Measurements from ENCODE around the gene VRK1. TPM values are rescaled to one million over a fixed set of nuclear protein-coding genes. Genes with fewer than 3 reads are reported as not detected.
A peak's percentile ranks its signal among the peaks of the same experiment; 100 is the strongest.

Gene VRK1
- total RNA-seq, 1 experiment from 2014 or later, result 25.7 TPM

- DNase-seq (ENCODE audit: low read depth), result no peak
- in situ Hi-C loops (cut with HindIII; ENCODE audit: low pct_unique_long_range_greater_than_20kb, low sequenced_read_pairs), result no loop called here
Observed at GRCh38 chr14:96783043-96783914, 13.9 kb upstream of the VRK1 start.

- in situ Hi-C loops (cut with HindIII; ENCODE audit: low pct_unique_long_range_greater_than_20kb, low sequenced_read_pairs), result no loop called here
- no peak for DNase-seq (ENCODE audit: low read depth)
Observed at GRCh38 chr14:96783915-96784224, 13.3 kb upstream of the VRK1 start.

- in situ Hi-C loops (cut with HindIII; ENCODE audit: low pct_unique_long_range_greater_than_20kb, low sequenced_read_pairs), result no loop called here
- no peak for DNase-seq (ENCODE audit: low read depth)
Observed at GRCh38 chr14:96790186-96790585, 7.0 kb upstream of the VRK1 start.

GRCh38 chr14:96790706-96791105 is 6.5 kb upstream of the VRK1 start:
- in situ Hi-C loops (cut with HindIII; ENCODE audit: low pct_unique_long_range_greater_than_20kb, low sequenced_read_pairs), result no loop called here
- no peak for DNase-seq (ENCODE audit: low read depth)

- in situ Hi-C loops (cut with HindIII; ENCODE audit: low pct_unique_long_range_greater_than_20kb, low sequenced_read_pairs), result no loop called here
- DNase-seq (ENCODE audit: low read depth), result no peak
Observed at GRCh38 chr14:96792003-96792402, 5.2 kb upstream of the VRK1 start.

GRCh38 chr14:96792591-96792990 is 4.6 kb upstream of the VRK1 start:
- in situ Hi-C loops (cut with HindIII; ENCODE audit: low pct_unique_long_range_greater_than_20kb, low sequenced_read_pairs), result no loop called here
- DNase-seq (ENCODE audit: low read depth), result no peak

GRCh38 chr14:96793547-96793946 is 3.6 kb upstream of the VRK1 start:
- DNase-seq (ENCODE audit: low read depth), result no peak

GRCh38 chr14:96795109-96795828 is 1.9 kb upstream of the VRK1 start:
- no peak for DNase-seq (ENCODE audit: low read depth)
- in situ Hi-C loops (cut with HindIII; ENCODE audit: low pct_unique_long_range_greater_than_20kb, low sequenced_read_pairs), result no loop called here

More at GRCh38 chr14:96793547-96793946, 3.6 kb upstream of the VRK1 start:
- in situ Hi-C loops (cut with HindIII; ENCODE audit: low pct_unique_long_range_greater_than_20kb, low sequenced_read_pairs), result no loop called here

- peak; percentile 14 for DNase-seq (ENCODE audit: low read depth)
- in situ Hi-C loops (cut with HindIII; ENCODE audit: low pct_unique_long_range_greater_than_20kb, low sequenced_read_pairs), result no loop called here
Observed at GRCh38 chr14:96797582-96798349, 584 bp downstream of the VRK1 start.

- in situ Hi-C loops (cut with HindIII; ENCODE audit: low pct_unique_long_range_greater_than_20kb, low sequenced_read_pairs), result no loop called here
- no peak for DNase-seq (ENCODE audit: low read depth)
Observed at GRCh38 chr14:96798956-96799355, 1.8 kb downstream of the VRK1 start.

- in situ Hi-C loops (cut with HindIII; ENCODE audit: low pct_unique_long_range_greater_than_20kb, low sequenced_read_pairs), result no loop called here
- DNase-seq (ENCODE audit: low read depth), result no peak
Observed at GRCh38 chr14:96799489-96800054, 2.4 kb downstream of the VRK1 start.

GRCh38 chr14:96801931-96802330 is 4.7 kb downstream of the VRK1 start:
- in situ Hi-C loops (cut with HindIII; ENCODE audit: low pct_unique_long_range_greater_than_20kb, low sequenced_read_pairs), result no loop called here
- DNase-seq (ENCODE audit: low read depth), result no peak

GRCh38 chr14:96802963-96803362 is 5.8 kb downstream of the VRK1 start:
- in situ Hi-C loops (cut with HindIII; ENCODE audit: low pct_unique_long_range_greater_than_20kb, low sequenced_read_pairs), result no loop called here
- DNase-seq (ENCODE audit: low read depth), result no peak

- in situ Hi-C loops (cut with HindIII; ENCODE audit: low pct_unique_long_range_greater_than_20kb, low sequenced_read_pairs), result no loop called here
- no peak for DNase-seq (ENCODE audit: low read depth)
Observed at GRCh38 chr14:96803958-96804357, 6.8 kb downstream of the VRK1 start.

GRCh38 chr14:96804895-96805294 is 7.7 kb downstream of the VRK1 start:
- in situ Hi-C loops (cut with HindIII; ENCODE audit: low pct_unique_long_range_greater_than_20kb, low sequenced_read_pairs), result no loop called here
- no peak for DNase-seq (ENCODE audit: low read depth)

GRCh38 chr14:96805956-96806355 is 8.8 kb downstream of the VRK1 start:
- no peak for DNase-seq (ENCODE audit: low read depth)
- in situ Hi-C loops (cut with HindIII; ENCODE audit: low pct_unique_long_range_greater_than_20kb, low sequenced_read_pairs), result no loop called here

GRCh38 chr14:96806836-96807235 is 9.7 kb downstream of the VRK1 start:
- DNase-seq (ENCODE audit: low read depth), result no peak
- in situ Hi-C loops (cut with HindIII; ENCODE audit: low pct_unique_long_range_greater_than_20kb, low sequenced_read_pairs), result no loop called here

- DNase-seq (ENCODE audit: low read depth), result no peak
- in situ Hi-C loops (cut with HindIII; ENCODE audit: low pct_unique_long_range_greater_than_20kb, low sequenced_read_pairs), result no loop called here
Observed at GRCh38 chr14:96808619-96809406, 11.6 kb downstream of the VRK1 start.
